Peyer's patch (tissue), 4 donors: Measurements from ENCODE around the gene SOX5. TPM values are rescaled to one million over a fixed set of nuclear protein-coding genes. Genes with fewer than 3 reads are reported as not detected.

Experiments used
- DNase-seq, 3 donors: peaks; one replicate each; pipeline ENCODE4 v3.0.0-alpha.2; 2017 to 2019
- H3K27ac ChIP-seq, 4 donors: fragments of 200-600 bp; sonication (generic); one replicate each; pipeline ENCODE4 v1.5.1; 2016 to 2019
- H3K27me3 ChIP-seq, 2 donors: fragments of 200-600 bp; sonication (generic); one replicate each; pipeline ENCODE4 v1.5.1; 2019
- H3K36me3 ChIP-seq, 3 donors: fragments of 200-600 bp; sonication (generic); one replicate each; pipeline ENCODE4 v1.5.1; 2016 to 2019
- H3K4me1 ChIP-seq, 4 donors: fragments of 200-600 bp; sonication (generic); one replicate each; pipeline ENCODE4 v1.5.1; 2016 to 2019
- H3K4me3 ChIP-seq, 4 donors: fragments of 200-600 bp; sonication (generic); 1 replicate in 3 of 4; 2 replicates in 1 of 4; pipeline ENCODE4 v1.5.1; 2016 to 2019; ENCODE audit warnings: mild to moderate bottlenecking in 1 of 4
- H3K9me3 ChIP-seq, 4 donors: fragments of 200-600 bp; sonication (generic); one replicate each; pipeline ENCODE4 v1.5.1; 2016 to 2019; ENCODE audit warnings: mild to moderate bottlenecking in 1 of 4
- POLR2A ChIP-seq, 2 donors: fragments of 450-650 bp; IDR thresholded peaks; one replicate each; pipeline ENCODE4 v1.5.1; 2017; ENCODE audit warnings: antibody characterized with exemption in 2 of 2, mild to moderate bottlenecking in 2 of 2, moderate library complexity in 2 of 2
- total RNA-seq, 4 donors: library from RNA; depleted of rRNA; stranded (reverse); fragments of >200 nt; gene quantifications; one replicate each; pipeline ENCODE4 v1.1.0, GENCODE V29; 2016
- TF ChIP-seq, protein P1 (sequence below), 6 experiments: fragments of 450-650 bp in 4 of 6; fragments of 200-600 bp in 2 of 6; sonication (generic) in 1 of 6; IDR thresholded peaks; one replicate each; pipeline ENCODE4 v1.5.1; 2017 to 2019; ENCODE audit warnings: antibody characterized with exemption in 6 of 6, mild to moderate bottlenecking in 3 of 6, moderate library complexity in 1 of 6

Gene SOX5
- total RNA-seq, 4 donors from 2014 or later = 3.8 to 27.2 (median 11.6) TPM

DNA sequence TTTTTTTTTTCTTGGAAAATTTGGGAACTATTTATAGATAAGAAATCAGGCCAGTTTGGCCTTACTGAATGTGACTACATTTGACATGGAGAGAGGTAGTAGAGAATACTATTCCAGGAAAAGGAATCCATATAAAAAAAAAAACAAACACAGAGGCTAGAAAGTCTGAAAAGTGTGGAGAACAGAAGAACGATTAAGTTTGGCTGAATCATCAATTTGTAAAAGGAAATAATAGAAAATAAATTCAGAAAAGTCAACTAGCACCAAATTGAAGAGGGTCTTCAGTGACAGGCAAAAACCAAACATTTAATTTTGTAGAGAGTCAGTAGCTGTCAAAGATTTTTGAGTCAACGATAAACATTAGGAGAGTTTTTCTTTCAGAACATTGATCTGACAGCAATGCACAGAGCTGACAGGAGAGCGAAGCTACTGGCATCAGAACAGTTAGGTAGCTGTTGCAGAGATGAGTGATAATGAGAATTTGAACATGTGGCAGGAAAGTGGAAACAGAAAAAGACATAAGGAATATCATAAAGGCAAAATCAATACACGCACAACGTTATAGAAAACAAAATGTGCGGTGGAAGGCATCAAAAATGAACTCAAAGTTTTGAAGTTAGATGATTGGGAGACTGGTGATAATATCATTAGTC lies 241.2 kb downstream of the SOX5 start:
- TF ChIP-seq, protein P1, sequence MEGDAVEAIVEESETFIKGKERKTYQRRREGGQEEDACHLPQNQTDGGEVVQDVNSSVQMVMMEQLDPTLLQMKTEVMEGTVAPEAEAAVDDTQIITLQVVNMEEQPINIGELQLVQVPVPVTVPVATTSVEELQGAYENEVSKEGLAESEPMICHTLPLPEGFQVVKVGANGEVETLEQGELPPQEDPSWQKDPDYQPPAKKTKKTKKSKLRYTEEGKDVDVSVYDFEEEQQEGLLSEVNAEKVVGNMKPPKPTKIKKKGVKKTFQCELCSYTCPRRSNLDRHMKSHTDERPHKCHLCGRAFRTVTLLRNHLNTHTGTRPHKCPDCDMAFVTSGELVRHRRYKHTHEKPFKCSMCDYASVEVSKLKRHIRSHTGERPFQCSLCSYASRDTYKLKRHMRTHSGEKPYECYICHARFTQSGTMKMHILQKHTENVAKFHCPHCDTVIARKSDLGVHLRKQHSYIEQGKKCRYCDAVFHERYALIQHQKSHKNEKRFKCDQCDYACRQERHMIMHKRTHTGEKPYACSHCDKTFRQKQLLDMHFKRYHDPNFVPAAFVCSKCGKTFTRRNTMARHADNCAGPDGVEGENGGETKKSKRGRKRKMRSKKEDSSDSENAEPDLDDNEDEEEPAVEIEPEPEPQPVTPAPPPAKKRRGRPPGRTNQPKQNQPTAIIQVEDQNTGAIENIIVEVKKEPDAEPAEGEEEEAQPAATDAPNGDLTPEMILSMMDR (IDR thresholded peaks at IDR 0.05) = no peak
- no peak for TF ChIP-seq POLR2A (IDR thresholded peaks at IDR 0.05)
- Histone ChIP-seq H3K27me3 (no peaks in the 10 kb centered on the region), H3K4me3 (no peak overlapping the region), H3K9me3 (no peaks in the 10 kb centered on the region), H3K4me1 (no peaks in the 10 kb centered on the region), H3K36me3 (no peaks in the 10 kb centered on the region), H3K27ac (no peak overlapping the region)
- DNase-seq = no peak

DNA sequence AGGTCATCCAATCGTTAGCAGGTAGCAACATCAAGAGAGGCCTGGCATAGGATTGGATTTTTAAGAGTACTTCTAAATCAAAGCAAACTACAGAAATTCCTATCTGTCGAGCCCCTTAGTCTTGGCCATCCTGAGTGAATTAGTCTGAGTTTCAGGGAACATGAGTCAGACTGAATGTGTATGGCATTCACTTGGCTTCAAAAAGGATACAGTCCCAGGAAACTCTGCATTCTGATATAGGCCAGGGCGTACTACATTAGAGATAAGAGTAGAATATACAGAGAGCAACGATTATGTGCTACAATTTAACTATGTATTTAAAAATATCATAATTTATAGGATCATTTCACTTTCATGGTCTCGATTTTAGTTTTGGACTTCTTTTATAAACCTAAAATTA lies 242.2 kb downstream of the SOX5 start:
- Histone ChIP-seq H3K4me3 (no peak overlapping the region), H3K36me3 (no peaks in the 10 kb centered on the region), H3K27ac (no peak overlapping the region), H3K27me3 (no peaks in the 10 kb centered on the region), H3K9me3 (no peaks in the 10 kb centered on the region), H3K4me1 (no peaks in the 10 kb centered on the region)
- DNase-seq = no peak
- TF ChIP-seq, protein P1 (IDR thresholded peaks at IDR 0.05) = no peak

DNA sequence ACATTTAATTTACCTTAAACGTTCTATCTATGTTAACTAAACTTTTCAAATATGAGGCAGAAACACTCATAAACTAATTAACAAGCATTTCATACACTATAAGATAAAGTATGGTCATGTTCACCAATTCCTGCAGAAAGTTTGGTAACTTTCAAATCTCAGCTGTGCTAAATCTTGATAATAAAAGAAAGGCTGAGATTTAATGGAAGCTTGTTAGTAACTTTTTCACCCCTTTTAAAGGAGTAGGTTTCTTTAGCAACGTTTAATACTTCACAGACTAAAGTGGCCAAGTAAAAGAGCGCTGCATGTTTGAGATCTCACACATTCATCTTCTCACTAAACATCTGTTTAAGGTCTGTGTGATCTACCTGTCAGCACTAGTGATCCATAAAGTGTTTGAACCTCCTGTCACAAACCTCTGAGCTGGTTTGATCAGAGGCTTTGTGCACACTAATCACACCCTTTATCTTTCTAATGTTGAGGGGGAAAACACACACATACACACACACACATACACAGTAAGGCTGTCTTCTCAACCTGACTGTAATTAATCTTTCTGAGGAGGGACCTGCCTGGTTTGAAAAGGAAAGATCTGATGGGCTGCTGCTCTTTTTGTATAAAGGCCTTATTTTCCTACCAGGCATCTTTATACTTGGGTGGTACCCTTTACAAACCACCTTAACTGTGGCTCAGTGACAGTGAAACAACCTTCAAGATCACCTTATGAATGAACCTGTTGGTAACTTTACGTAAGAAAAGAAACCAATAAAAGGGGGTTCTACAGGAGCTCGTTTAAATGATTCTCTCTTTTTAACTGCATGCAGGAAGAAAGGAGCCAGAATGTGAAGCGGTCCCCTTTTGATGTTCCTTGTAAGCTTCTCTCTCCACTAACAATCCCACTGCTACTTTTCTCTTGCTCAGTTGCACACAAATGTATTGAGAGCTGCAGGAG lies 244.2 kb downstream of the SOX5 start:
- Histone ChIP-seq H3K36me3 (no peaks in the 10 kb centered on the region), H3K9me3 (no peaks in the 10 kb centered on the region), H3K27ac (no peak overlapping the region), H3K4me3 (no peak overlapping the region), H3K4me1 (no peaks in the 10 kb centered on the region), H3K27me3 (no peaks in the 10 kb centered on the region)
- DNase-seq = no peak
- no peak for TF ChIP-seq POLR2A (IDR thresholded peaks at IDR 0.05)
- TF ChIP-seq, protein P1 (IDR thresholded peaks at IDR 0.05) = no peak

DNA sequence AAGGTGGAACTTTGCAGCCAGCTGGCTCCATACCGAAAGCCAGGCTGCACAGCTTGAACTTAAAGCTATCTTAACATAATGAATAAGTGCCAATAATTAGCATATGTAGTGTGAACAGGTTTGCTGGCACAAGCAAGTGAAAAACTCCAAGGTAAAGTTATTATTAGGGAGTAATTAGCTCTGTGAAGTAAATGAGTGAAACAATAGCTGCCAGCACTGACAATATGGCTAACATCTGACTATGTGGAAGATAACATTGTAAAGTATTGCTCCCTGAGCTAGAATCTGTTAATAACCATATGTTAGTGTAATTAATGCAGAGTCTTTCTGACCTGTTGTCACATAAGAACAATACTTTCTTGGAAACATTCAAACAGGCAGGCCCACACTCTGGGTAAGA lies 246.4 kb downstream of the SOX5 start:
- Histone ChIP-seq H3K9me3 (no peaks in the 10 kb centered on the region), H3K4me1 (no peaks in the 10 kb centered on the region), H3K27me3 (no peaks in the 10 kb centered on the region), H3K36me3 (no peaks in the 10 kb centered on the region), H3K27ac (no peak overlapping the region), H3K4me3 (no peak overlapping the region)
- no peak for TF ChIP-seq POLR2A (IDR thresholded peaks at IDR 0.05)
- TF ChIP-seq, protein P1 (IDR thresholded peaks at IDR 0.05) = no peak
- no peak for DNase-seq

DNA sequence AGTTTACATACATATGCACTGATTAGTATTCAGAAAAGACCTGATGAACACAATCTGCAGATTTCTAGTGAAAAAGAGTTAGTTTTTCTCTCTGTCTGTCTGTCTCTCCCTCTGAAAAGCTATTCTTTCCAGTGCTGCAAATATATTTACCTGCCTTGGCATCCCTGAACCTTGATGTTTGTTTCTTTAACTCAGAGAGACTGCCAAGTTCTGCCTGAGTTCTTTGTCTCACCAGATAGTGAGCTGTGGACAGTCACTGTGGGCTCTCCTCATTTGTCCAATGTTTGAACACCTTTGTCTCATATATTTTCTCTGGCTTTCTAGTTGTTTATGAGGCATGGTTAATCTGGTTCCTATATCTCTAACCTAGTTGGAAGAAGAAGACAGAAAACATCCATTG lies 250.4 kb downstream of the SOX5 start:
- no peak for DNase-seq
- Histone ChIP-seq H3K27ac (no peak overlapping the region), H3K4me1 (no peaks in the 10 kb centered on the region), H3K4me3 (no peak overlapping the region), H3K27me3 (no peaks in the 10 kb centered on the region), H3K9me3 (no peaks in the 10 kb centered on the region), H3K36me3 (no peaks in the 10 kb centered on the region)
- TF ChIP-seq, protein P1 (IDR thresholded peaks at IDR 0.05) = no peak
- no peak for TF ChIP-seq POLR2A (IDR thresholded peaks at IDR 0.05)
